GM19468 (cell line): ENCODE results near the gene RDH13.

Experiments
- ATAC-seq: cut with Tn5 transposase; IDR thresholded peaks from one replicate; pipeline ENCODE4 v1.9.1; 2021; ENCODE audit warnings: mild to moderate bottlenecking, moderate library complexity, moderate number of reproducible peaks; ENCODE audit not compliant: unreplicated experiment; ENCODE audit errors: extremely low read depth

The RDH13 gene

DNA sequence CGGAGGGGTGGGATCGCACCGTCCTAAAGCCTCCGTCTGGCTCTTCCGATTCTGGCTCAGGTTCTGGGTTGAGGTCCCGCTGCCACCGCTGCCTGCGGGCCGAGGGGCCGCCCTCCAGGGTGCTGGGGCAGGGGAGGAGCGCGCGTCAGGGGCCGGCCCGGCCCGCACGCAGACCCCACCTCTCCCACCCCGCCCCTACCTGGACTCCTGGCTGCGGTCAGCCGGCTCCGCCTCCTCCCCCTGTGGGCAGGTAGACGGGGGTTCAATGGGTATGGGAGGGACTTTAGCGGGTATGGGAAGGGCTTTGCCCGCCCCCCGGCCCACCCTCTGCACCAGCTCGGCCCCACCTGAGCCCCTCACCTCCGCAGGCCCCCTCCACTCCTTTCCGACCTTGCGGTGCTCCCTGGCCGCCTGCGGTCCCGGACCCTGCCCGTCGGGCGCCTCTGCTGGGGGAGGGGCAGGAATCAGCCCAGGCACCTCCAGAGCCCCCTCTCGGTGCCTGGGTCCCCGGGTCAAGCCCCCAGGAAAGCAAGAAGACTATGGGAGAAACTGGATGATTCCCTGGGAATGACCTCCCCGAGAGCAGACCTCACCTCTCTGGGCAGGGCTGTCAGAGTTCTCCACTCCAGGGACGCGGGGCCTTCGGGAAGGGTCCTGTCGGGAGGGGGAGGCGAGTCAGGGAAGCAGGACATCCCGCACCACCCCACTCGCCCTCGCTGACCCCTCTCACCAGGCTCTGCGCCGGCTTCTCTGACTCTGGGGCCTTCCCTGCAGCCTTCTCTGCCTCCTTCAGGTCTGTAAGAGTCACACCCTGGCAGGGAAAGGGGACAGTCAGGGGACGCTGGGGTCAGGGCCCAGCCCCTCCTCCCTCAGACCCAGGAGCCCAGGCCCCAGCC lies 29.7 kb upstream of the RDH13 start:
- ATAC-seq = no peak

DNA sequence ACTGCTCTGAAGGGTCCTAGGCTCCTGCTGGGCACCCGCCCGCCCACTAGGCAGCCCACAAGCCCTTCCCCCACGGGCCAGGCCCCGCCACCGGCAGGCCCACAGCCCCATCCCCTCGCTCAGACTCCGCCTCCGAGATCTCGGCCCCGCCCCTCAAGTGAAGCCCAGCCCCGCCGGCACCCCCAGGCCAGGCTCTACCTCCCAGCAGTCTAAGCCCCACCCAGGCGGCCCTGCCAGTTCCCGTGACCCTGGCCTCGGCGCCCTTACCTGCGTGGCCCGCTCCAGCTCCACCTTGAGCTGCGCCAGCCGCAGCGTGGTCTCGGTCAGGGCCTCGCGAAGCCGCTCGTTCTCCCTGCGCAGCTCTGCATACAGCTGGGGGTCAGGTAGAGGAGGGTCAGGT lies 29.0 kb upstream of the RDH13 start:
- ATAC-seq = no peak

DNA sequence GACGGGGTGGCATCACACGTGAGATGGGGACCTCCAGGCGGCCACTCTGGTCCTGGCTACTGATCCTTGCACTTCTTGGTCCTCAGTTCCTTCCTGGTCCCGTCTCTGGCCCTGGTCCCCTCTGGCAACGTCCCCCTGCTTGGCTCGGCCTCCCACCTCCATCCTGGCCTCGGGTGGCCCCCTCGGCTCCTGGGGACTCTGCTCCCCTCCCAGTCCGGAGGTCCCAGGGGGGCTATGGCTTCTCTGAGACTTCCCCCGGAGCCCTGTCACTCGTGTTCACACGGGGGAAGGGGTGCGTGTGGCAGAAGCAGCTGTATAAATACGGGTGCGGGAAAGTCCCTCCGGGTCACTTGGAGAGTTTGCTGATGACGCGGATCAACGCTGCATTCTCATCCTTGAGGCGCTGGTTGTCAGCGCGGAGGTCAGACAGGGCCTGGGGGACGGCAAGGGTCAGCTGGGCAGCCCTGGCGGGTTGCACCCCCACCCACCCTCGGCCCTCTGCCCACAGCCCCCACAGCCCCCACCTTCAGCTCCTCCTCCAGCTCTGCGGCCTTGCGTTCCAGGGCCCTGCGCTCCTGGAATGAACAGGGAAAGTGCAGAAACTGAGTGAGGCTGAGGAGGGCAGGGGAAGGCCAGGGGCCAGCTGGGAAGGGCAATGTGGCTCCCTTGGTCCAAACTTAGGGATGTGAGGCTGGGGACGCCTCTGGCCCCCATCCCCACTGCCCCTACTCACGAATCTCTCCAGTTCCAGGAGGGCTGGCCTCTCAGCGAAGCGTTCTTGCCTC lies 28.4 kb upstream of the RDH13 start:
- no peak for ATAC-seq

DNA sequence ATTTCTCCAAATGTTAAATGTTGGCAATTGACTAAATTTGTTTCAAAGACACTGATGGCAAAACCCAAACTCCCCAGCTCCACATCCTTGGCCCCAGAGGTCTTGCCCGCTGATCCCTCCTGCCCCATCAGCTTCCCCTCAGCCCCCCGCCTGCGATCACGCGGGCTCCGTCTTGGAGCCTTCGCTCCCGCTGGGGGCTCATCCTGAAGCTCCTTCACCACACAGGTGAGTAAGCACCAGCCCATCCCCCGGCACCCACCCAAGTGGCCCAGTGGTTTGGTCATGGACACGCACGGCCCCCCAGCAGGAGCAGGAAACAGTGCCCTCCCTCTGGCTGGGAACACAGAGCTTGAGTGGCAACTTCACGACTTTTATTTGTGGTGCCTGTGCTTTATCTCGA lies 27.6 kb upstream of the RDH13 start:
- no peak for ATAC-seq

GRCh38 chr19:55089342-55089944 lies 26.5 kb upstream of the RDH13 start:
- no peak for ATAC-seq

DNA sequence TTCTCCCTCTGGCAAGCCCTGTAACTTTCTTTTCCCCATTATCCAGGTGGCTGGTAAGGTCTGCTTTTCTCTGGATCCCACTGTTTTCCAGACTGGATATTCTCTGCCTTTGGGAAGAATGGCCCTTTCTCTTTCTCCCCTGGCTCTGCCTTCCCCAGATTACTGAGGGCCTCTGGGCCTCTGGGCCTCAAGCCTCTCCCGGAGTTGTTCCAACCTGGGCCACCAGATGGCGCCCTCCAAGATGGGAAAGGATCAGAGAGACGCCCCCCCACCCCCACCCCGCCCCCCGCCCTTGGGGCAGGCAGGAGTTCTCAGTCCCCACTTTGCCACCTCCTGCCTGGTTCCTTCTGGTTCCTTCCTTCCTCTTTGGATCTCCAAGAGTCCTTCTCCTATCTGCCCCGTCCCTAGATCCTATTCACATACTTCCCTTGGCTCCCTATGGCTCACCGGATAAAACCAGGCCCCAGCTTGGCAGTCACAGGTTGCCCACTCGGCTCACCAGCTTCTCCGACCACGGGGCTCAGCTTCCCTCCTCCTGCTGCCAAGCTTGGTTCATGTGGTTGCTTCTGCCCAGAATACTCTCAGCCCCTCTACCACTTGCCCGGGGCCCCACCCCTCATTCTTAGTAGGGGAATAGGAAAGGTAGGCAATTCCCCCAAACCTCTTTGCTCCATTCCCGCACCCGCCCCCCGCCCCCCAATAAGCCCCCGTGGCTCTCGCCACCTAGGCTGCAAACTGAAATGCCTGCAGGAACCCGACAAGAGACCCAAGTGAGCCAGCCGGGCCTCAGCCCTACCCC lies 25.8 kb upstream of the RDH13 start:
- no peak for ATAC-seq

DNA sequence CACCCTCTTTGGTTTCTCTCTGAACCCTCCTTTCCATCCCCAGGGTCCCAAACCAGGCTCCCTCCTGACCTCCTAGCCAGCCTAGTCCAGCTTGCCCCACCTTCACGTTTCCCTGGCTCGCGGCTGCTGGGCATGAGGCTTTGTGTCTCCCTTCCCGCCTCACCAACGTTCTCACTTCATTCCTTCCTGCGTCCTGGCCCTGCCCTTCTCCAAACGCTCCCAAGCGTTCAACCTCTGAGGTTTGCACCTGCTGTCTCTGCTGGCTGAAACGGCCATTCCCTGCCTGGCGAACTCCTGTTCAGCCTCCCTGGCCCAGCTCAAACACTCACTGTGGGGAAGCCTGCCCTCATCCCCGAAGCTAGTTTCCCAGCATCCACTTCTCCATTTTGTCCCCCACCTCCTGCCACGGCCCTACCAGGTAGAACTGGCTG lies 25.1 kb upstream of the RDH13 start:
- ATAC-seq = no peak

- ATAC-seq = no peak
Observed at GRCh38 chr19:55087542-55087901, 24.6 kb upstream of the RDH13 start.

DNA sequence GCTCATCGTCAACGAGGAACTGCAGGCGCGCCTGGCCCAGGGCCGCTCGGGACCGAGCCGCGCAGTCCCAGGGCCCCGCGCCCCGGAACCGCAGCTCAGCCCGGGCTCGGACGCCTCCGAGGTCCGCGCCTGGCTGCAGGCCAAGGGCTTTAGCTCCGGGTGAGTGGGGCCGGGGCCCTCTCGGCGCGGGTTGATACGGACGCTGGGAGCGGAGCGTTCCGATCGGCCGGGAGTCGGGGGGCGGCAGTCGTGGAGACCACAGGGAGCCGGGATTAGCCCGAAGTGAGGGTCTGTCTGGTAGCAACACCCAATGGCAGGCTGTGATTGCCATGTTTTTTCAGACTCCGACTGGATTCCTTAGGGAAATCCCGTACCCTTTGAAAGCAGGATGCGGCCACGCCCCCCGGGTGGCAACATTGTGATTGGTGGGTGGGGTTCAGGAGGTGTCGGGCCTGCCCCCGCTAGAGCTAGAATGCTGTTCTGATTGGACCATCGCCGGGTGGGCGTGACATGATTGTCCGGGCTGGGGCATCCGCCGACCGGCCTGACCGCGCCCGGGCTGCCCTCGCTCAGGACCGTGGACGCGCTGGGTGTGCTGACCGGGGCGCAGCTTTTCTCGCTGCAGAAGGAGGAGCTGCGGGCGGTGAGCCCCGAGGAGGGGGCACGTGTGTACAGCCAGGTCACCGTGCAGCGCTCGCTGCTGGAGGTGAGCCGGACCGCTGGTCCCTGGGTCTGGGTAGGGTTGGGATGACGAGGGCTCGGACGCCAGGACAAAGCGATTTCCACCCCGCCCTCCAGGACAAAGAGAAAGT lies 24.0 kb upstream of the RDH13 start:
- no peak for ATAC-seq

- no peak for ATAC-seq
Observed at GRCh38 chr19:55085923-55086715, 23.2 kb upstream of the RDH13 start.

GRCh38 chr19:55084416-55084815 lies 21.5 kb upstream of the RDH13 start:
- ATAC-seq = no peak

GRCh38 chr19:55083004-55083850 lies 20.3 kb upstream of the RDH13 start:
- no peak for ATAC-seq

DNA sequence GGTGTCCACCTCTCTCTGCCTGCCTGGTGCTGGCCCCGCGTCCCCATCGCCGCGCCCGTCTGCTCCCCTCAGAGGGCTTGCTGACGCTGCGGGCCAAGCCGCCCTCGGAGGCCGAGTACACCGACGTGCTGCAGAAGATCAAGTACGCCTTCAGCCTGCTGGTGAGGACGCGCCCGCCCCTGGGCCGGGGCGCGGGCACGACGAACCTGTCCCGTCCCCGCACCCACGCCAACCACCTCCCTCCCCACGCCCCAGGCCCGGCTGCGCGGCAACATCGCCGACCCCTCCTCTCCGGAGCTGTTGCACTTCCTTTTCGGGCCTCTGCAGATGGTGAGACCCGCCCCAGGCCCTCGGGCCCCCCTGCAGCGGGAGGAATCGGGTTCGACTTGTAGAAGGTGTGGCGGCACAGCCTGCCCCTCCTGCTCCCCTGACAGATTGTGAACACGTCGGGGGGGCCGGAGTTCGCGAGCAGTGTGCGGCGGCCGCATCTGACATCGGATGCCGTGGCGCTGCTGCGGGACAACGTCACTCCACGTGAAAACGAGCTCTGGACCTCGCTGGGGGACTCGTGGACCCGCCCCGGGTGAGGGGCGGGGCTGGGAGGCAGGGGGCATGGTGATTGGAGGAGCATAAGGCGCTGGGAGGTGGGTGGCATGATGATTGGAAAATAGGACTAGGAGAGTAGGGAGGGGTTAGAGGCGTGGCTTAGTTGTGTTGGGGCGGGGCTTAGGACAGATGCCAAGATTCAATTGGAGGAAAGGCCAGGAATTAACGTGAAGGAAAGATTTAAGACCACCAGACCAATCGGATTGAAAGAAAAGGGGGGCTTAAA lies 19.3 kb upstream of the RDH13 start:
- ATAC-seq = no peak

- no peak for ATAC-seq
Observed at GRCh38 chr19:55081770-55082019, 18.7 kb upstream of the RDH13 start.

- ATAC-seq = peak; percentile 34
Observed at GRCh38 chr19:55080968-55081769, 18.2 kb upstream of the RDH13 start.
